ENCODE data around the gene IQCH. TPM values are rescaled to one million over a fixed set of nuclear protein-coding genes. Genes with fewer than 3 reads are reported as not detected.

Gene IQCH
- polyA plus RNA-seq, 1 of the 3 experiments (the other 2 are of a cell fraction) = 0.81 TPM

DNA sequence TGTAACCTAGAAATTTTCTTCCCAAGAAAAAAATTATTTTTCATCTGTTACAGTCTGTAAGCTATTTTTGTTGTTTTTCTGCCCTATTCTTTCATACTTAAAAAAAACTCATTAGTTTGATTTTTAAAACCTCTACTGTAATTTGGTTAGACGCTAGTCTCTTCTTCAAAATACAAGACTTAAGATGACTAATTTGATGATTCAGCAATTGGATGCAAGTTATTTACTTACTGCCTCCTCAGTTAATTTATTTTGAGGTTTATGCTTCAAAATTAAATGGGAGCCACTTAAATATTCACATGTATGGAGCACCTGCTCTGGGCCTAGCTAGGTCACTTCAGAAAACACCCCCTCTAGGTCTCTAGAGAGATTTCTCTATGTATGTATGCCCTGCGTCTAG is 132.4 kb downstream of the IQCH start:
- TF ChIP-seq YY1 (IDR thresholded peaks at IDR 0.05; ENCODE audit: low read depth) = no peak
- TF ChIP-seq, protein P1, sequence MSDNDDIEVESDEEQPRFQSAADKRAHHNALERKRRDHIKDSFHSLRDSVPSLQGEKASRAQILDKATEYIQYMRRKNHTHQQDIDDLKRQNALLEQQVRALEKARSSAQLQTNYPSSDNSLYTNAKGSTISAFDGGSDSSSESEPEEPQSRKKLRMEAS (IDR thresholded peaks at IDR 0.05; ENCODE audit: low read depth) = no peak
- no peak for TF ChIP-seq RCOR1 (IDR thresholded peaks at IDR 0.05; ENCODE audit: low read length)
- no peak for TF ChIP-seq FOSL2 (IDR thresholded peaks at IDR 0.05; ENCODE audit: borderline replicate concordance, low read depth)
- TF ChIP-seq, protein P2, sequence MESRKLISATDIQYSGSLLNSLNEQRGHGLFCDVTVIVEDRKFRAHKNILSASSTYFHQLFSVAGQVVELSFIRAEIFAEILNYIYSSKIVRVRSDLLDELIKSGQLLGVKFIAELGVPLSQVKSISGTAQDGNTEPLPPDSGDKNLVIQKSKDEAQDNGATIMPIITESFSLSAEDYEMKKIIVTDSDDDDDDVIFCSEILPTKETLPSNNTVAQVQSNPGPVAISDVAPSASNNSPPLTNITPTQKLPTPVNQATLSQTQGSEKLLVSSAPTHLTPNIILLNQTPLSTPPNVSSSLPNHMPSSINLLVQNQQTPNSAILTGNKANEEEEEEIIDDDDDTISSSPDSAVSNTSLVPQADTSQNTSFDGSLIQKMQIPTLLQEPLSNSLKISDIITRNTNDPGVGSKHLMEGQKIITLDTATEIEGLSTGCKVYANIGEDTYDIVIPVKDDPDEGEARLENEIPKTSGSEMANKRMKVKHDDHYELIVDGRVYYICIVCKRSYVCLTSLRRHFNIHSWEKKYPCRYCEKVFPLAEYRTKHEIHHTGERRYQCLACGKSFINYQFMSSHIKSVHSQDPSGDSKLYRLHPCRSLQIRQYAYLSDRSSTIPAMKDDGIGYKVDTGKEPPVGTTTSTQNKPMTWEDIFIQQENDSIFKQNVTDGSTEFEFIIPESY (IDR thresholded peaks at IDR 0.05; ENCODE audit: borderline replicate concordance, low read depth) = no peak
- TF ChIP-seq, protein P3, sequence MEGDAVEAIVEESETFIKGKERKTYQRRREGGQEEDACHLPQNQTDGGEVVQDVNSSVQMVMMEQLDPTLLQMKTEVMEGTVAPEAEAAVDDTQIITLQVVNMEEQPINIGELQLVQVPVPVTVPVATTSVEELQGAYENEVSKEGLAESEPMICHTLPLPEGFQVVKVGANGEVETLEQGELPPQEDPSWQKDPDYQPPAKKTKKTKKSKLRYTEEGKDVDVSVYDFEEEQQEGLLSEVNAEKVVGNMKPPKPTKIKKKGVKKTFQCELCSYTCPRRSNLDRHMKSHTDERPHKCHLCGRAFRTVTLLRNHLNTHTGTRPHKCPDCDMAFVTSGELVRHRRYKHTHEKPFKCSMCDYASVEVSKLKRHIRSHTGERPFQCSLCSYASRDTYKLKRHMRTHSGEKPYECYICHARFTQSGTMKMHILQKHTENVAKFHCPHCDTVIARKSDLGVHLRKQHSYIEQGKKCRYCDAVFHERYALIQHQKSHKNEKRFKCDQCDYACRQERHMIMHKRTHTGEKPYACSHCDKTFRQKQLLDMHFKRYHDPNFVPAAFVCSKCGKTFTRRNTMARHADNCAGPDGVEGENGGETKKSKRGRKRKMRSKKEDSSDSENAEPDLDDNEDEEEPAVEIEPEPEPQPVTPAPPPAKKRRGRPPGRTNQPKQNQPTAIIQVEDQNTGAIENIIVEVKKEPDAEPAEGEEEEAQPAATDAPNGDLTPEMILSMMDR (IDR thresholded peaks at IDR 0.05) = no peak
- no peak for TF ChIP-seq TAF1 (IDR thresholded peaks at IDR 0.05; ENCODE audit: borderline replicate concordance, low read depth, low read length)
- TF ChIP-seq NFIC (IDR thresholded peaks at IDR 0.05; ENCODE audit: borderline replicate concordance) = no peak
- TF ChIP-seq GABPA (IDR thresholded peaks at IDR 0.05; ENCODE audit: low read depth) = no peak
- no peak for TF ChIP-seq CHD2 (IDR thresholded peaks at IDR 0.05; ENCODE audit: low read length, partially characterized antibody)
- TF ChIP-seq RXRA (IDR thresholded peaks at IDR 0.05; ENCODE audit: borderline replicate concordance, low read depth) = no peak
- no peak for TF ChIP-seq FOXM1 (IDR thresholded peaks at IDR 0.05; ENCODE audit: low read depth)
- no peak for TF ChIP-seq FOXJ3 (CRISPR knock-in tag; IDR thresholded peaks at IDR 0.05)
- TF ChIP-seq, protein P4, sequence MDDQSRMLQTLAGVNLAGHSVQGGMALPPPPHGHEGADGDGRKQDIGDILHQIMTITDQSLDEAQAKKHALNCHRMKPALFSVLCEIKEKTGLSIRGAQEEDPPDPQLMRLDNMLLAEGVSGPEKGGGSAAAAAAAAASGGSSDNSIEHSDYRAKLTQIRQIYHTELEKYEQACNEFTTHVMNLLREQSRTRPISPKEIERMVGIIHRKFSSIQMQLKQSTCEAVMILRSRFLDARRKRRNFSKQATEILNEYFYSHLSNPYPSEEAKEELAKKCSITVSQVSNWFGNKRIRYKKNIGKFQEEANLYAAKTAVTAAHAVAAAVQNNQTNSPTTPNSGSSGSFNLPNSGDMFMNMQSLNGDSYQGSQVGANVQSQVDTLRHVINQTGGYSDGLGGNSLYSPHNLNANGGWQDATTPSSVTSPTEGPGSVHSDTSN (IDR thresholded peaks at IDR 0.05) = no peak
- no peak for TF ChIP-seq TEAD4 (IDR thresholded peaks at IDR 0.05; ENCODE audit: borderline replicate concordance, insufficient read depth)
- no peak for TF ChIP-seq TCF12 (IDR thresholded peaks at IDR 0.05)
- TF ChIP-seq EZH2phosphoT487 (IDR thresholded peaks at IDR 0.05; ENCODE audit: borderline replicate concordance, low read depth) = no peak
- TF ChIP-seq POLR2AphosphoS5 (IDR thresholded peaks at IDR 0.05; ENCODE audit: low read depth, low read length) = no peak
- Histone ChIP-seq H3K4me3 (ENCODE audit: low read depth in 2 of 2, low read length in 1 of 2) (no peak overlapping the region), H3K27ac (ENCODE audit: low read depth in 2 of 2, low read length in 1 of 2) (no peak overlapping the region), H3K27me3 (ENCODE audit: insufficient read depth) (no peaks in the 10 kb centered on the region), H3K9me2 (no peaks in the 10 kb centered on the region), H2AFZ (ENCODE audit: low read depth) (no peak overlapping the region), H3K4me1 (ENCODE audit: control insufficient read depth in 1 of 2, insufficient read depth in 2 of 2, low read depth in 1 of 2, low read length in 1 of 2) (no peaks in the 10 kb centered on the region), H3K36me3 (replicated peaks in 1 of 2; ENCODE audit: control insufficient read depth in 1 of 2, insufficient read depth in 2 of 2, low read length in 1 of 2) (no peaks in the 10 kb centered on the region), H3K4me2 (no peak overlapping the region), H3K9ac (no peak overlapping the region), H3K9me3 (no peaks in the 10 kb centered on the region), H3F3A (replicated peaks; ENCODE audit: insufficient read depth) (no peaks in the 10 kb centered on the region), H3K79me2 (ENCODE audit: insufficient read depth) (no peaks in the 10 kb centered on the region), H4K20me1 (ENCODE audit: insufficient read depth) (no peaks in the 10 kb centered on the region)
- 95% methylated on average over 2 of the region's 2 CpGs for WGBS (ENCODE audit: low lambda C conversion rate)
- no peak for DNase-seq
- CTCF ChIA-PET = interaction anchor here (1.5 kb wide), 1 partner anchor 452 kb away, joined by 4 read pairs; the partner anchor contains the start of gene RNU6-1
- POLR2A ChIA-PET = no interaction called here
